Bronchial epithelial cell (primary cell): ENCODE data around the gene ZBTB17. TPM values are rescaled to one million over a fixed set of nuclear protein-coding genes. Genes with fewer than 3 reads are reported as not detected.
"Not testable (repeated sequence)": the region's sequence is repeated elsewhere in the genome, so short reads cannot be mapped to it uniquely, and the experiment has no call there.

Experiments used
- DNase-seq: peaks from one replicate; pipeline ENCODE4 v3.0.0-alpha.2; 2010; ENCODE audit warnings: low read depth
- FAIRE-seq: peaks from 2 replicates; lab custom pipeline; 2011; peaks lifted over from hg19 to GRCh38; lab: Jason Lieb, UNC
- H3K27me3 ChIP-seq: 2 replicates; pipeline ENCODE4 v1.5.1; 2011; ENCODE audit warnings: low read length; ENCODE audit not compliant: control insufficient read depth, insufficient read depth
- H3K36me3 ChIP-seq: 2 replicates; pipeline ENCODE4 v1.5.1; 2011; ENCODE audit warnings: low read length; ENCODE audit not compliant: control insufficient read depth, insufficient read depth
- H3K4me3 ChIP-seq: 2 replicates; pipeline ENCODE4 v1.5.1; 2011; ENCODE audit warnings: mild to moderate bottlenecking, low read depth, low read length, control low read depth
- CTCF ChIP-seq: IDR thresholded peaks from 2 replicates; pipeline ENCODE4 v1.5.1; 2011; ENCODE audit warnings: mild to moderate bottlenecking, moderate library complexity, low read length, control low read depth, inconsistent platforms; ENCODE audit not compliant: insufficient read depth, severe bottlenecking
- total RNA-seq: library from RNA; depleted of rRNA; stranded (reverse); fragments of >200 nt; gene quantifications from 2 replicates; pipeline ENCODE4 v1.2.1, GENCODE V29; 2014

ZBTB17 gene
- total RNA-seq, 1 donor from 2014 or later: 33.7 TPM

DNA sequence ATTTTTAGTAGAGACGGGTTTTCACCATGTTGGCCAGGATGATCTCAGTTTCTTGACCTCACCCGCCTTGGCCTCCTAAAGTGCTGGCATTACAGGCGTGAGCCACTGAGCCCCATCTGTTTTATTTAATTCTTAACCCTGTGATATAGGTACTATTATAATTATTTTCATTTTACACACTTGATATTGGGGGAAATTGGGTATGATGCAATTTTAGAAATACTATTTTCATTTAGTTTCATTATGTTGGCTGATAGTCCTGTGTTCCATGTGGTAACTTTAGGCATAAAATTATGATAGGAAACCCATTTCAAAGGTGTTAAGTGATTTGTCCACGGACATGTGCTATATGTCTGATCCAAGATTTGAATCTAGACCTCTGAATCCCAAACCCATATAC is 67.3 kb downstream of the ZBTB17 start:
- FAIRE-seq (no peak), DNase-seq (no peak)
- Histone ChIP-seq H3K27me3 (no peaks in the 10 kb centered on the region), H3K4me3 (no peak overlapping the region), H3K36me3 (peaks cover 4% of the 10 kb centered on the region)
- no peak for TF ChIP-seq CTCF

GRCh38 chr1:15902882-15903281 is 73.0 kb downstream of the ZBTB17 start:
- no peak overlapping the region for H3K4me3 ChIP-seq
- no peak for TF ChIP-seq CTCF
- no peaks in the 10 kb centered on the region for H3K27me3 ChIP-seq
- no peaks in the 10 kb centered on the region for H3K36me3 ChIP-seq
- no peak for FAIRE-seq
- peak; percentile 81 for DNase-seq

- TF ChIP-seq CTCF: no peak
- no peak overlapping the region for H3K4me3 ChIP-seq
- DNase-seq (no peak), FAIRE-seq (no peak)
- no peaks in the 10 kb centered on the region for H3K36me3 ChIP-seq
- H3K27me3 ChIP-seq: no peaks in the 10 kb centered on the region
Observed at GRCh38 chr1:15900662-15901279, 75.1 kb downstream of the ZBTB17 start.

DNA sequence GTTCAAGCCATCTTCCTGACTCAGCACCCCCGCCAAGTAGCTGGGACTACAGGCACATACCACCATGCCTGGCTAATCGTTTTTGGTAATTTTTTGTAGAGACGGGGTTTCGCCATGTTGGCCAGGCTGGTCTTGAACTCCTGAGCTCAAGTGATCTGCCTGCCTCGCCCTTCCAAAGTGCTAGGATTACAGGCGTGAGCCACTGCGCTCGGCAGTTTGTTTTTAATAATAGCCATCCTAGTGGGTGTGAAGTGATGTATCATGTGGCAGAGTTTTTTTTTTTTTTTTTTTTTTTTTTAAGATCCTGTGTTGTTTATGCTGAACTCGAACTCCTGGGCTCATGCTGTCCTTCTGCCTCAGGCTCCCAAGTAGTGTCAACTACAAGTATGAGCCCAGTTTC is 76.6 kb downstream of the ZBTB17 start:
- Histone ChIP-seq H3K27me3 (no peaks in the 10 kb centered on the region), H3K36me3 (no peaks in the 10 kb centered on the region), H3K4me3 (no peak overlapping the region)
- FAIRE-seq: no peak
- no peak for TF ChIP-seq CTCF
- no peak for DNase-seq

GRCh38 chr1:15896841-15897610 is 78.9 kb downstream of the ZBTB17 start:
- not testable (repeated sequence) for H3K27me3 ChIP-seq, FAIRE-seq, DNase-seq, H3K4me3 ChIP-seq, H3K36me3 ChIP-seq

DNA sequence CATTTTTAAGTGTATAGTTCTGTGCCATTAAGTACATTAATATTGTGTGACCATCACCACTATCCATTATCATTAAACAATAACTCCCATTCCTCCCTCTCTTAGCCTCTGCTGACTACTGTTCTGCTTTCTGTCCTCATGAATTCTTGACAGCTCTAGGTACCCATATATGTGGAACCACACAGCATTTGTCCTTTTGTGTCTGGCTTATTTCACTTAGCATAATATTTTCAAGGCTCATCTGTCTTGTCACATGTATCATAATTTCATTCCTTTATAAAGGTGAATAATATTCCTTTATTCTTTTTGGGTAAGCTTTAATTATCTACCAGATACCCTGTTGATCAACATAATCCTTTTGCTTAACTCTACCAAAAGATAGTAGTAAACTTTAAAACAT is 80.7 kb downstream of the ZBTB17 start:
- DNase-seq (no peak), FAIRE-seq (no peak)
- no peak for TF ChIP-seq CTCF
- H3K36me3 ChIP-seq: no peaks in the 10 kb centered on the region
- no peak overlapping the region for H3K4me3 ChIP-seq
- H3K27me3 ChIP-seq: no peaks in the 10 kb centered on the region

DNA sequence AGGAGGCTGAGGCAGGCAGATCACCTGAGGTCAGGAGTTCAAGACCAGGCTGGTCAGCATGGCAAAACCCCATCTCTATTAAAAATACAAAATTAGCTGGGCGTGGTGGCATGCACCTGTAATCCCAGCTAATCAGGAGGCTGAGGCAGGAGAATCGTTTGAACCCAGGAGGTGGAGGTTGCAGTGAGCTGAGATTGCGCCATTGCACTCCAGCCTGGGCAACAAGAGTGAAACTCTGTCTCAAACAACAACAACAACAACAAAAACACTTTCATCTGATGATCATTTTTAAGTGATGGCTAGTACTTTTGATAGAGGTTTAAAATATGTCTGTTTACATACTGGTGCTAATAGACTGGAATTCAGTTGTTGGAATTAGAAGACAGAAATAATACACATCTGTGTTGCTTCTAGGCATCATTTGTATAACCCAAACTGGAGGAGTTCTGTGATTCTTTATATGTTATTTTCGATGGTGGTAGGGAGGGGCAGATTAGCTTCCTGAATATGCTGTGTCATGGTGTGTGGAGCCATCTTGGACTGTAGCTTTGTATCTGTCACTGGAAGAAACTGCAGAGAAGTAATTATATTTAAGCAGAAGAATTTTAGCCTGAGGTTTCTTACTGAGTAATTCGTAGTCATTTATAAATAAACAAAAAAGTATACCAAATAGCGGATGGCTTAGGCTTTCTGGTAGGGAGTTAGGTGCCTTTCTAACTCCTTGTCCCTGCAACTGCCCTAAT is 82.9 kb downstream of the ZBTB17 start:
- H3K27me3 ChIP-seq, H3K36me3 ChIP-seq, H3K4me3 ChIP-seq, FAIRE-seq: not testable (repeated sequence)
- DNase-seq: peak; percentile 34
